RPMI8226 (cell line): ENCODE data around the gene ARMH3.
A peak's percentile ranks its signal among the peaks of the same experiment; 100 is the strongest.

Experiments
- DNase-seq: peaks from one replicate; pipeline ENCODE4 v3.0.0-alpha.2; 2015

ARMH3 gene

GRCh38 chr10:101826852-101827434 is 229.0 kb downstream of the ARMH3 start:
- DNase-seq: no peak

GRCh38 chr10:101824736-101825135 is 231.2 kb downstream of the ARMH3 start:
- DNase-seq: no peak

DNA sequence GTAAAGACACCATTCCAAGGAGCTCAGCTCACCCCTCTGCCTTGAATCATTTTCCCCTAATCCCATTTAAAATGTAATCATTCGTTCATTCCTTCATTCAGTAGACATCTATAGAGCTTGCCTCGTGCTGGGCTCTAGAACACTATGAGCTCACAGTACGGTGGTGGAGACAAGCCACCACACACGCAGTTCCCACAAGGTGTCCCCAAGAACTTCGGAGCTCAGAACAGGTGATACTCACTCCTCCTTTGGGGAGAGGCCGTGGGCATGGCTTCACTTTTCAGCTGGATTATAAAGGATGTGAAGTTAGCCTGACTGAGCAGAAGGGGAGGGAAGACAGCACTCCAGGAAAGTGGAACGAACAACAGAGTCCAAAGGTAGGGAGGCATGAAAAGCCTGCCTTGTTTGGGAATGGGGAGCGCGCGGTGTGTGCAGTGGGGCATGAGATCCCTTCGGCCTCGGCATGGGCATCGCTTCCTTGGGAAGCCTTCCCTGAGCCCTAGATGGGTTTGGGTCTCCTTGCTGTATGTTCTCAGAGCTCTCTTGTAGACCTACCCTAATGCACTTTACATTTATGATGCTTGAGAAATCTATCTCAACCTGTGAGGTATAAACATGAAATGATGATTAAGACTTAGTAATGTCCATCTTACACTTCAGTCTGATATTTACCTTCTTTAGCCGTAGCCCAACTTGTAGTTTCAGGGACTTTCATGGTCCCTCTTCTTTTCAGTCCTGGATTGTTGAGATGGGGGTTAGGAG is 236.9 kb downstream of the ARMH3 start:
- DNase-seq: peak; percentile 69

DNA sequence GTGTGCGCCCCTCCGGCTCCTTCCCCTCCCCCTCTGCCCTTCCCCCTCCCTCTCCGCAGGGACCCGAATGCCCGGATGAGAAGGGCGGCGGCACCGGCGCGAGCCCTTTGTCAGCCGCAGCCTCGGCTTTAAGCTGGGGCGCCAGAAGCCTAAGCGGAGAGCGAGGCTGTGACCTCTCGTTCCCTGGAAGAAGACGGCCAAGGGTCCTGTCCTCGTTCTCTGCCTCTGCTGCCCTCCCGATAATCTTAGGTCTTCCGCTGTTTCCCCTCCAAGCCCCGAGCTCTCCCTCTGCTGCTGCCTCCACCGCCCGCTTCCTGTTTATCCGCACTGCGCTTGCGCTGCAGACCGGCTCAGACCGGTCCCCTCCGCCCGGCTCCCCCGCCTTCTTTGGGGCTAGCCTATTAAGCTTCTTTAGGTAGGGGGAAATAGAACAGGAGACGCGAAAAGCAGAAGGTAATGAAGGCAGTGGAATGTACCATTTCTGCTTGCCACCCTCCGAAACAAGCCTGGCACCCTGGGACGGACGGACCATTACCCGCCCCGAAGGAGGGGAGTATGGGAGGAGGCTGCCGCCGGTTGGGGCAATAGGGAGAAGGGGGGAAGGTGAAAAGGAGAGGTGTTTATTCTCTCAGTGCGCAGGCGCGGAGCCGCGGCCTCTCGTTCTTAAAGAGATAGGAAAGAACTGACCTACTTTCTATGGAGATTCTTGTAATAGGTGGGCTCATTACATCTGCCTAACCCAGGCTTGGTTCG is 237.7 kb downstream of the ARMH3 start, which contains the start of gene OGA:
OGA (minus strand) TSS at position 326 of the 753 bp plus-strand sequence. CDS start 422 bp downstream, outside the sequence.
- DNase-seq: peak; percentile 97

DNA sequence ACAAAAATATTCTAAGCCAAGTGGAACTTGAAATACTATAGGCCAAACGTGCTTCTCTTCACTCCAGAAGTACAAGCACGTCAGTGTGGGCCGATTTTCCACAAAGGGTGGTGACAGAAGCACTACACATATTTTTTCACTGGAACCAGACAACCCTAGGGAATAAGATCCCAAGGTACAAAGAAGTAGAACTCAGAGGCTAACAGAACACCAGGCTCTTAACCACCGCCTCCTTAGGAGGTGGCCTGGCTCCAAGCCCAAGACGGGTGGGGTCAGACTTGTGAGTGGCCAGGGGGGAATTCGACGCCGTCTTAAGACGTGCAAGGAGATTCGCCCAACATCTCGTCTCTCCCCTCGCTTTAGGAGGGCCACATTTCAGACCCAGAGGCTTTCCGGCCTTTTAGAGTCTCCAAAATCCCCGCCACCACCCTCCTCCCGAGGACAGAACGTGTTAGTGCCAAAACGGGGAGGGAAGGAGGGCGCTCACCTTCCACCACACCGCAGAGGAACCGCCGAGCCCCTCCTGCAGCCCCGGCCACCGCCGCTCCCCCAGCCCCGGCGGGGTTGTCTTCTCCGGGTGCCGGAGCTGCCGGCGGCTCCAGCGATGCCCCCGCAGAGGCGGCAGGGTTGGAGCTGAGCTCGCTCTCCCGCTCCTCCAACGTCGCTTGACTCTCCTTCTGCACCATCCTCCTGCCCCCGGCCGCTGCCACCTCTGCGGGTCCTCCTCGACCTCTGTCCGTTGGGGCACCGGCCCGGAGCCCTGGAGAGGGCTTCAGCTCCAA is 238.4 kb downstream of the ARMH3 start:
- peak; percentile 77 for DNase-seq

- DNase-seq: no peak
Measured at GRCh38 chr10:101816913-101817336, 239.0 kb downstream of the ARMH3 start.

DNA sequence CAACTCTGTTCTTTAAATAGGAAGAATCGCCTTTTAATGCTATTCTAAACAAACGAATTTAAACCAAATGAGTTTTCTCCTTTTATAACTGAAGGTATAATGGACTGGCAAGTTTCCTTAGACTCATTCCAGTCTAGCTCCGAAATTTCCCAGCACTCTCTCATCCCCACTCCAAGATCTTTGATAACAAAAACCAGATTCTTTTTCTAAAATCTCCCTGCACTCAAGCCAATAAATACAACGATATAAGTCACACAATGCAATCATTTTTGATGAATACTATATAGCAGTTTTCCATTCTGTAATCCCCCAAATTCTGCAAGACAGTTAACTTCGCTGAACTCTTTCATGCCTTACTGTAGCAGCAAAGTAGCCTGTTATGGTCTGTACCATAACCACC is 239.6 kb downstream of the ARMH3 start:
- no peak for DNase-seq

GRCh38 chr10:101814466-101815071 is 241.4 kb downstream of the ARMH3 start:
- no peak for DNase-seq

- DNase-seq: no peak
Measured at GRCh38 chr10:101812606-101813005, 243.4 kb downstream of the ARMH3 start.

- no peak for DNase-seq
Measured at GRCh38 chr10:101807158-101807557, 248.8 kb downstream of the ARMH3 start.

DNA sequence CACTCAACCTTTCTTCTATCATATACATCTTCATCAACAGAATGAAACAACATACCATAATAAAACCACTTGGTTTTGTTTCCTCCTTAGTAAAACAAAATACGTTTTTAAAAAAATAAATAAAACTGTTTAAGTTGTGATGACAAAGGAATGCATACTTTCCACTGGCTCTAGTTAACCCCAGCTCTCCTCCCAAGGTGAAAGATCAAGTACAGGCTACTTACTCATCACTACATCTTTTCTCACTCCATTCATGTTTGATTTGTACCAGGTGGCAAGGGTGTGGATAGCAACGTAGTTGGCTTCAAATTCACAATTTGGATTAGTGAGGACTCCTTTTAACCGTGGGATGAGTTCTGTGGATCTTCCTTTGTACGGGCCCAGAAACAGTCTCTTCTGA is 252.5 kb downstream of the ARMH3 start:
- DNase-seq: no peak

DNA sequence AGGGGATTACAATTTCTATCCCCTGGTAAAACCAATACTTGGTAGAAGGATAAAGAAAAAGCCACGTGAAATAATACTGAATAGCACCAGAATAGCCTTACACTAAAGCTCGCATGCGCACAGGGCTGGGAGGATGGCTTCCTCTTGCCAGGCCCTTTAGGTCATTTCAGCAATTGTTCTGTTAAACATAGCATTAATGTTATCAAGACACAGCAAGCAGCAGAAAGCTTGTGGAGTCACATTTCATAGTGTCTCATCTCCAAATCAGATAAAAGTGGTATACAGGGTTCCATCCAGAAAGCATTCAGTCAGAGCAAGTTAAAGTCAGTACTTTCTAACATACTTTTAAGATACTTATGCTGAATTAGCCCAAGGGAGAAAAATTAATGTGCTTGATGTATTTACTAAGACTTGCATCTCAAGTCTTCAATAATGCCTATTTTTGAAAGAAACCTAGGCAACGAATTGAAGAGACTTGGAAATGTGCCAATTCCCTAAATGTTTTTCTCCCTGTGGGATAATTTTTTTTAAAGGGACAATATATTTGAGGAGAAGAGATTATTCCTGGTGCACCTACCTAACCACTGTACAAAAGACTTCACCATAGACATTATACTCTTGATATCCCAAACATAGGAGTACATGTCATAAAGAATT is 258.4 kb downstream of the ARMH3 start:
- no peak for DNase-seq
